GM12872 (cell line): ENCODE measurements around the gene NAPA.

Experiments
- CTCF ChIP-seq: IDR thresholded peaks from 3 replicates; pipeline ENCODE4 v1.5.1; 2011; ENCODE audit warnings: low read depth, mild to moderate bottlenecking, low read length, moderate library complexity; ENCODE audit not compliant: insufficient read depth

The NAPA gene

DNA sequence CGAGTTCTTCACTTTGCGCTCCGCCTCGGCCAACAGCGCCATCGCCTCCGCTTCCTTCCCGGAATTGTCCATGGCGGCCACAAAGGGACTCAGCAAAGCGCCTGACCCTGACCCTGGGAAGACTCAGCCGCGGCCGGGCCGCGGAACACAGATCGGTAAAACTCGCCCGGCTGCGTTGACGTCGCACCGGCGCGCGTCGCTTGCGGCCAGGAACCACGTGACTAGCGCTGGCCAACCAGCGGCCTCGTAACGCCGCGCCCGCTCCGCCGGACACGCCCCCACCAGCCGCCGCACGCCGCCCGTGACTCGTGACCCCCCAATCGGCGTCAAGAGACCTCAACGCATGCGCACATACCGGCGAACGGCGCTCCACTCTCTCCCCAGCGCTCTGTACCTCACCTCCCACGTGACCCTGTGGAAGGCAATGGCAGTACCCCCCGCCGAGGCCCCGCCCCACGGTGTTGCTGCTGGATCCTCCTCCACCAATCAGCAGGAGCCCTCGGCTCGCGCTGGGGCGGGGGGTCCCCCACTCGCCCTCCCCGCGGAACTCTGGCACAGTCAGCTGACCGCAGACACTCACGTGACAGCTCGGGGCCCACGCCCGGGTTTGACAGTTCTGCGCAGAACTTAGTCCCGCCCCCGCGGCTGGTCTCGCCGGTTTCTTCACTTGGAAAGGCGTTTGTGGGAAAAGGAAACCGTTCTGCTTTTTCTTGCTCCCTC lies at the start of gene NAPA:
Gene NAPA, minus strand, starts transcription at position 195 of the 720 bp plus-strand sequence. Its CDS starts 123 bp downstream, at position 72.
- no peak for TF ChIP-seq CTCF

GRCh38 chr19:47564081-47564480 lies 49.2 kb upstream of the NAPA start:
- TF ChIP-seq CTCF: no peak

GRCh38 chr19:47561440-47562057 lies 46.7 kb upstream of the NAPA start:
- no peak for TF ChIP-seq CTCF

- TF ChIP-seq CTCF: no peak
Observed at GRCh38 chr19:47560999-47561398, 46.1 kb upstream of the NAPA start.

- TF ChIP-seq CTCF: no peak
Observed at GRCh38 chr19:47550129-47550528, 35.3 kb upstream of the NAPA start.

GRCh38 chr19:47549261-47549862 lies 34.5 kb upstream of the NAPA start:
- TF ChIP-seq CTCF: no peak

GRCh38 chr19:47547199-47547598 lies 32.3 kb upstream of the NAPA start:
- no peak for TF ChIP-seq CTCF
